Measurements from ENCODE around the gene TMEM135. TPM values are rescaled to one million over a fixed set of nuclear protein-coding genes. Genes with fewer than 3 reads are reported as not detected.
"Not testable (repeated sequence)": the region's sequence is repeated elsewhere in the genome, so short reads cannot be mapped to it uniquely, and the experiment has no call there.

TMEM135 gene
- total RNA-seq, 2 experiments from 2014 or later: 37.2 to 39.8 TPM

- DNase-seq (no peak), ATAC-seq (no peak)
- Mint-ChIP-seq H3K4me3 (no peak overlapping the region), H3K4me1 (ENCODE audit: low read depth) (no peaks in the 10 kb centered on the region), H3K27ac (no peak overlapping the region), H3K36me3 (ENCODE audit: low read depth) (peaks cover 2% of the 10 kb centered on the region), H3K9me3 (ENCODE audit: insufficient read depth) (no peaks in the 10 kb centered on the region), H3K27me3 (ENCODE audit: low read depth) (no peaks in the 10 kb centered on the region)
- POLR2A ChIA-PET: no interaction called here
- CTCF ChIA-PET: no interaction called here
These were observed 119.2 kb downstream of the TMEM135 start for GRCh38 chr11:87156970-87157369.

- CTCF ChIA-PET; H3K4me3 Mint-ChIP-seq; DNase-seq; H3K27ac Mint-ChIP-seq; H3K27me3 Mint-ChIP-seq (ENCODE audit: low read depth); H3K4me1 Mint-ChIP-seq (ENCODE audit: low read depth); POLR2A ChIA-PET; ATAC-seq: not testable (repeated sequence)
- Mint-ChIP-seq H3K36me3 (ENCODE audit: low read depth) (peaks cover 23% of the 10 kb centered on the region), H3K9me3 (ENCODE audit: insufficient read depth) (peaks cover 11% of the 10 kb centered on the region)
These were observed 131.3 kb downstream of the TMEM135 start for GRCh38 chr11:87169076-87169475.

GRCh38 chr11:87173185-87174039 is 135.7 kb downstream of the TMEM135 start:
- peaks cover 23% of the 10 kb centered on the region for H3K36me3 Mint-ChIP-seq (ENCODE audit: low read depth)

GRCh38 chr11:87174870-87175269 is 137.1 kb downstream of the TMEM135 start:
- H3K36me3 Mint-ChIP-seq (ENCODE audit: low read depth): peaks cover 31% of the 10 kb centered on the region
- peaks cover 3% of the 10 kb centered on the region for H3K4me1 Mint-ChIP-seq (ENCODE audit: low read depth)
- ChIA-PET POLR2A (no interaction called here), CTCF (no interaction called here)
- H3K27me3 Mint-ChIP-seq (ENCODE audit: low read depth): no peaks in the 10 kb centered on the region
- DNase-seq (no peak), ATAC-seq (no peak)
- H3K4me3 Mint-ChIP-seq: no peak overlapping the region
- H3K9me3 Mint-ChIP-seq (ENCODE audit: insufficient read depth): peaks cover 5% of the 10 kb centered on the region
- H3K27ac Mint-ChIP-seq: no peak overlapping the region

More at GRCh38 chr11:87173185-87174039, 135.7 kb downstream of the TMEM135 start:
- Mint-ChIP-seq H3K27ac (no peak overlapping the region), H3K4me1 (ENCODE audit: low read depth) (peaks cover 3% of the 10 kb centered on the region), H3K9me3 (ENCODE audit: insufficient read depth) (peaks cover 9% of the 10 kb centered on the region), H3K27me3 (ENCODE audit: low read depth) (no peaks in the 10 kb centered on the region), H3K4me3 (no peak overlapping the region)
- no peak for DNase-seq
- ChIA-PET CTCF (no interaction called here), POLR2A (no interaction called here)
- no peak for ATAC-seq

- H3K4me1 Mint-ChIP-seq (ENCODE audit: low read depth): peaks cover 3% of the 10 kb centered on the region
- H3K9me3 Mint-ChIP-seq (ENCODE audit: insufficient read depth): peaks cover 5% of the 10 kb centered on the region
- CTCF ChIA-PET: no interaction called here
- H3K27me3 Mint-ChIP-seq (ENCODE audit: low read depth): no peaks in the 10 kb centered on the region
- POLR2A ChIA-PET: no interaction called here
- H3K4me3 Mint-ChIP-seq: no peak overlapping the region
- no peak for ATAC-seq
- peaks cover 34% of the 10 kb centered on the region for H3K36me3 Mint-ChIP-seq (ENCODE audit: low read depth)
- H3K27ac Mint-ChIP-seq: no peak overlapping the region
- DNase-seq: no peak
These were observed 138.3 kb downstream of the TMEM135 start for GRCh38 chr11:87176044-87176443.

GRCh38 chr11:87179621-87180020 is 141.9 kb downstream of the TMEM135 start:
- H3K9me3 Mint-ChIP-seq (ENCODE audit: insufficient read depth): peaks cover 7% of the 10 kb centered on the region
- ChIA-PET POLR2A (no interaction called here), CTCF (no interaction called here)
- ATAC-seq: no peak
- H3K4me1 Mint-ChIP-seq (ENCODE audit: low read depth): no peaks in the 10 kb centered on the region
- no peak for DNase-seq
- H3K27me3 Mint-ChIP-seq (ENCODE audit: low read depth): no peaks in the 10 kb centered on the region
- peaks cover 34% of the 10 kb centered on the region for H3K36me3 Mint-ChIP-seq (ENCODE audit: low read depth)
- H3K27ac Mint-ChIP-seq: no peak overlapping the region
- H3K4me3 Mint-ChIP-seq: no peak overlapping the region

GRCh38 chr11:87180742-87181141 is 143.0 kb downstream of the TMEM135 start:
- CTCF ChIA-PET: no interaction called here
- Mint-ChIP-seq H3K27ac (no peak overlapping the region), H3K27me3 (ENCODE audit: low read depth) (no peaks in the 10 kb centered on the region), H3K9me3 (ENCODE audit: insufficient read depth) (peaks cover 7% of the 10 kb centered on the region), H3K4me1 (ENCODE audit: low read depth) (no peaks in the 10 kb centered on the region), H3K4me3 (no peak overlapping the region), H3K36me3 (ENCODE audit: low read depth) (peaks cover 34% of the 10 kb centered on the region)
- ATAC-seq (no peak), DNase-seq (no peak)
- POLR2A ChIA-PET: no interaction called here

- H3K27me3 Mint-ChIP-seq (ENCODE audit: low read depth): no peaks in the 10 kb centered on the region
- no peak overlapping the region for H3K4me3 Mint-ChIP-seq
- no peak for ATAC-seq
- H3K9me3 Mint-ChIP-seq (ENCODE audit: insufficient read depth): peaks cover 7% of the 10 kb centered on the region
- H3K36me3 Mint-ChIP-seq (ENCODE audit: low read depth): peaks cover 32% of the 10 kb centered on the region
- POLR2A ChIA-PET: no interaction called here
- no peak overlapping the region for H3K27ac Mint-ChIP-seq
- DNase-seq: no peak
- CTCF ChIA-PET: no interaction called here
- H3K4me1 Mint-ChIP-seq (ENCODE audit: low read depth): no peaks in the 10 kb centered on the region
These were observed 143.4 kb downstream of the TMEM135 start for GRCh38 chr11:87181143-87181542.

GRCh38 chr11:87185228-87185627 is 147.5 kb downstream of the TMEM135 start:
- no peaks in the 10 kb centered on the region for H3K4me1 Mint-ChIP-seq (ENCODE audit: low read depth)
- no peak for ATAC-seq
- no peaks in the 10 kb centered on the region for H3K27me3 Mint-ChIP-seq (ENCODE audit: low read depth)
- POLR2A ChIA-PET: no interaction called here
- peaks cover 3% of the 10 kb centered on the region for H3K36me3 Mint-ChIP-seq (ENCODE audit: low read depth)
- no peak overlapping the region for H3K4me3 Mint-ChIP-seq
- no peak for DNase-seq
- no peak overlapping the region for H3K27ac Mint-ChIP-seq
- peaks cover 2% of the 10 kb centered on the region for H3K9me3 Mint-ChIP-seq (ENCODE audit: insufficient read depth)
- CTCF ChIA-PET: no interaction called here

GRCh38 chr11:87187076-87187475 is 149.3 kb downstream of the TMEM135 start:
- ChIA-PET POLR2A (no interaction called here), CTCF (no interaction called here)
- peaks cover 2% of the 10 kb centered on the region for H3K9me3 Mint-ChIP-seq (ENCODE audit: insufficient read depth)
- no peak overlapping the region for H3K4me3 Mint-ChIP-seq
- DNase-seq (no peak), ATAC-seq (no peak)
- no peak overlapping the region for H3K27ac Mint-ChIP-seq
- no peaks in the 10 kb centered on the region for H3K36me3 Mint-ChIP-seq (ENCODE audit: low read depth)
- H3K4me1 Mint-ChIP-seq (ENCODE audit: low read depth): no peaks in the 10 kb centered on the region
- no peaks in the 10 kb centered on the region for H3K27me3 Mint-ChIP-seq (ENCODE audit: low read depth)

GRCh38 chr11:87187930-87188329 is 150.2 kb downstream of the TMEM135 start:
- ChIA-PET CTCF (no interaction called here), POLR2A (no interaction called here)
- no peaks in the 10 kb centered on the region for H3K4me1 Mint-ChIP-seq (ENCODE audit: low read depth)
- no peaks in the 10 kb centered on the region for H3K9me3 Mint-ChIP-seq (ENCODE audit: insufficient read depth)
- no peak overlapping the region for H3K4me3 Mint-ChIP-seq
- H3K36me3 Mint-ChIP-seq (ENCODE audit: low read depth): no peaks in the 10 kb centered on the region
- H3K27ac Mint-ChIP-seq: no peak overlapping the region
- DNase-seq (no peak), ATAC-seq (no peak)
- no peaks in the 10 kb centered on the region for H3K27me3 Mint-ChIP-seq (ENCODE audit: low read depth)

GRCh38 chr11:87188396-87188795 is 150.7 kb downstream of the TMEM135 start:
- H3K9me3 Mint-ChIP-seq (ENCODE audit: insufficient read depth); ATAC-seq; H3K4me1 Mint-ChIP-seq (ENCODE audit: low read depth); H3K36me3 Mint-ChIP-seq (ENCODE audit: low read depth); CTCF ChIA-PET; H3K4me3 Mint-ChIP-seq; DNase-seq; H3K27ac Mint-ChIP-seq; H3K27me3 Mint-ChIP-seq (ENCODE audit: low read depth); POLR2A ChIA-PET: not testable (repeated sequence)

GRCh38 chr11:87188921-87189320 is 151.2 kb downstream of the TMEM135 start:
- POLR2A ChIA-PET, ATAC-seq: not testable (repeated sequence)

More at GRCh38 chr11:87188921-87189320, 151.2 kb downstream of the TMEM135 start:
- H3K9me3 Mint-ChIP-seq (ENCODE audit: insufficient read depth); H3K27me3 Mint-ChIP-seq (ENCODE audit: low read depth); H3K36me3 Mint-ChIP-seq (ENCODE audit: low read depth); H3K4me3 Mint-ChIP-seq; CTCF ChIA-PET; DNase-seq; H3K27ac Mint-ChIP-seq; H3K4me1 Mint-ChIP-seq (ENCODE audit: low read depth): not testable (repeated sequence)

All from activated CD8-positive, alpha-beta T cell treated with anti-CD3 and anti-CD28 coated beads, Interleukin-2, amount 10 ng/mL, durations not matched to agents 7 days and 5 days (primary cell).